Epidermal melanocyte (primary cell): ENCODE measurements around the gene MRPS34.

Experiments
- DNase-seq: peaks from one replicate; pipeline ENCODE4 v3.0.0; 2011; ENCODE audit warnings: low spot score; ENCODE audit not compliant: insufficient read length

The MRPS34 gene

GRCh38 chr16:1731603-1732002, 41.3 kb downstream of the MRPS34 start:
- no peak for DNase-seq

GRCh38 chr16:1731073-1731472, 41.9 kb downstream of the MRPS34 start:
- DNase-seq = no peak

GRCh38 chr16:1729445-1729844, 43.5 kb downstream of the MRPS34 start:
- no peak for DNase-seq

- DNase-seq = no peak
Observed at GRCh38 chr16:1729026-1729425, 43.9 kb downstream of the MRPS34 start.

- no peak for DNase-seq
Observed at GRCh38 chr16:1727651-1728624, 45.0 kb downstream of the MRPS34 start.

GRCh38 chr16:1726661-1727502, 46.1 kb downstream of the MRPS34 start:
- no peak for DNase-seq

- DNase-seq = no peak
Observed at GRCh38 chr16:1724491-1724890, 48.4 kb downstream of the MRPS34 start.

GRCh38 chr16:1723450-1724147, 49.3 kb downstream of the MRPS34 start:
- no peak for DNase-seq
